Thoracic aorta (tissue), 2 donors: ENCODE data around the gene MACIR. TPM values are rescaled to one million over a fixed set of nuclear protein-coding genes. Genes with fewer than 3 reads are reported as not detected.

ENCODE experiments used
- ATAC-seq: fragments of 150-250 bp; one replicate; pipeline ENCODE4 v1.8.0; 2017; ENCODE audit warnings: low read depth; ENCODE audit not compliant: insufficient number of reproducible peaks, low FRiP score
- DNase-seq: peaks from one replicate; pipeline ENCODE4 v3.0.0-alpha.2; 2020; ENCODE audit warnings: low spot score
- H3K27ac ChIP-seq, 2 donors: fragments of 200-600 bp; sonication (generic); 1 replicate in 1 of 2; 2 replicates in 1 of 2; pipeline ENCODE4 v1.5.1; 2016; ENCODE audit warnings: mild to moderate bottlenecking in 2 of 2, moderate library complexity in 2 of 2
- H3K27me3 ChIP-seq: fragments of 200-600 bp; sonication (generic); replicated peaks from 2 replicates; pipeline ENCODE4 v1.6.0; 2016; ENCODE audit warnings: mild to moderate bottlenecking; ENCODE audit not compliant: insufficient read depth
- H3K36me3 ChIP-seq: fragments of 200-600 bp; sonication (generic); one replicate; pipeline ENCODE4 v1.5.1; 2016
- H3K4me1 ChIP-seq, 2 donors: fragments of 200-600 bp; sonication (generic); 1 replicate in 1 of 2; 2 replicates in 1 of 2; pipeline versions ENCODE4 v1.5.1 to v1.6.0; 2016; ENCODE audit warnings: low read depth in 2 of 2, mild to moderate bottlenecking in 1 of 2; ENCODE audit not compliant: control insufficient read depth in 1 of 2
- H3K4me3 ChIP-seq: fragments of 200-600 bp; sonication (generic); 2 replicates; pipeline ENCODE4 v1.5.1; 2016; ENCODE audit warnings: mild to moderate bottlenecking
- H3K9me3 ChIP-seq: fragments of 200-600 bp; sonication (generic); 2 replicates; pipeline ENCODE4 v1.5.1; 2016
- total RNA-seq, 2 donors: library from RNA; depleted of rRNA; stranded (reverse); fragments of >200 nt; gene quantifications; one replicate each; pipeline versions ENCODE4 v1.1.0 to v1.2.3, GENCODE V29; 2016
- TF ChIP-seq, protein P1 (sequence below): fragments of 200-600 bp; sonication (generic); IDR thresholded peaks from one replicate; pipeline ENCODE4 v1.5.1; 2019; ENCODE audit warnings: antibody characterized with exemption

Gene MACIR, protein sequence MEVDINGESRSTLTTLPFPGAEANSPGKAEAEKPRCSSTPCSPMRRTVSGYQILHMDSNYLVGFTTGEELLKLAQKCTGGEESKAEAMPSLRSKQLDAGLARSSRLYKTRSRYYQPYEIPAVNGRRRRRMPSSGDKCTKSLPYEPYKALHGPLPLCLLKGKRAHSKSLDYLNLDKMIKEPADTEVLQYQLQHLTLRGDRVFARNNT
- total RNA-seq = 1 to 10 TPM; 4.7 to 8.3 TPM

DNA sequence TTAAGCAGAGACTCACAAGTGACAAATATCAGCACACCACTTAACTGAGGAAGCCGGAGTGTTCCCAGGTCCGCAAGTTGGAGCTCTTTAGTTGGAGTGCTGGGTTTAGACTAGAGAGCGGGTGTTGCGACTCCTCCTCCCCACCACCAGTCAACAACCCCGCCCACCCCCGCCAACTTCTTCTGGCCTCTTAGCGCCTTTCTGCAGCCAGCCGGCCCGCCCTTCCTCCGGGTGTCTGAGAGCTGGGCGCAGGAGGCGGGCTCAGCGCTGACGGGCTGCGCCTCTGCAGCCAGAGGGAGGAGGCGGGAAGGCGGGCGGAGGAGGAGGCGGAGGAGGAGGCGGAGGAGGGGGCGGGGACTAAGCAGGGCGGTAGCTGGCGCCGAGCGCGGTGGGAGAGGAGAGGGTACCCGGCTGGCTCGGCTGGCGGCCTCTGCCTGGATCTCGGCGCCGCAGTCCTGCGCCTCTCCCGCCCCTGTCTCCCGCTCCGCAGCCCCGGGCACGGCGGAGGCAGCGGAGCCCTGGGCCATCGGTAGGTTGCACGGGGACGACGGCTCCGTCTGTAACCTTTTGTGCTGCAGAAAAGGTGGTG, at the start of gene MACIR:
MACIR (plus strand) TSS at position 396 of the 589 bp plus-strand sequence. CDS start 17,157 bp downstream, outside the sequence.
- TF ChIP-seq, protein P1, sequence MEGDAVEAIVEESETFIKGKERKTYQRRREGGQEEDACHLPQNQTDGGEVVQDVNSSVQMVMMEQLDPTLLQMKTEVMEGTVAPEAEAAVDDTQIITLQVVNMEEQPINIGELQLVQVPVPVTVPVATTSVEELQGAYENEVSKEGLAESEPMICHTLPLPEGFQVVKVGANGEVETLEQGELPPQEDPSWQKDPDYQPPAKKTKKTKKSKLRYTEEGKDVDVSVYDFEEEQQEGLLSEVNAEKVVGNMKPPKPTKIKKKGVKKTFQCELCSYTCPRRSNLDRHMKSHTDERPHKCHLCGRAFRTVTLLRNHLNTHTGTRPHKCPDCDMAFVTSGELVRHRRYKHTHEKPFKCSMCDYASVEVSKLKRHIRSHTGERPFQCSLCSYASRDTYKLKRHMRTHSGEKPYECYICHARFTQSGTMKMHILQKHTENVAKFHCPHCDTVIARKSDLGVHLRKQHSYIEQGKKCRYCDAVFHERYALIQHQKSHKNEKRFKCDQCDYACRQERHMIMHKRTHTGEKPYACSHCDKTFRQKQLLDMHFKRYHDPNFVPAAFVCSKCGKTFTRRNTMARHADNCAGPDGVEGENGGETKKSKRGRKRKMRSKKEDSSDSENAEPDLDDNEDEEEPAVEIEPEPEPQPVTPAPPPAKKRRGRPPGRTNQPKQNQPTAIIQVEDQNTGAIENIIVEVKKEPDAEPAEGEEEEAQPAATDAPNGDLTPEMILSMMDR = no peak
- Histone ChIP-seq H3K9me3 (no peaks in the 10 kb centered on the region), H3K4me3 (peak within 1 kb of the TSS; percentile 95), H3K36me3 (no peaks in the 10 kb centered on the region), H3K4me1 (peaks cover 0 to 30% of the 10 kb centered on the region in 2 donors), H3K27ac (peak within 1 kb of the TSS; percentile 71 to 73), H3K27me3 (no peaks in the 10 kb centered on the region)
- DNase-seq (peak; percentile 94), ATAC-seq (peak; percentile 94)

DNA sequence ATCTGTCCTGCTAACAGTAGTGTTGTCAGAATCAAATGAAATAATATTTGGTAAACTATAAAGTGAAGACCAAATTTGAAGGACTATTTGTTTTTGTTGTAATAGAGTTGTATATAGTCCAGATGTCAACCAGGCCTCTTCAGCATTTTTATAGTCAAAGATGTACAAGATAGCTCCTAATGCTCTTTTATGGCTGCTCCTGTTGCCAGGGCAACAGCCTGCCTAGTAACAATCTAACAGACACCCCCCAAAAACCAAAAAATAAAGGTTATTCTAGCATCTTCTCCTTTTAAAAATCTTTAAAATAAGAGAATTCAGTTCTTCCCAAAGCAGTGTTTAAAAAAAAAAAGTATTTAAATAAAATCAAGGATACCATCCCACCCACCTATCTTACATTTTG, 49.5 kb upstream of the MACIR start:
- no peak for ATAC-seq
- Histone ChIP-seq H3K9me3 (no peaks in the 10 kb centered on the region), H3K4me1 (no peaks in the 10 kb centered on the region), H3K27me3 (no peaks in the 10 kb centered on the region), H3K27ac (no peak overlapping the region), H3K4me3 (no peak overlapping the region), H3K36me3 (no peaks in the 10 kb centered on the region)
- DNase-seq = no peak
- TF ChIP-seq, protein P1 = no peak

GRCh38 chr5:103210952-103211351, 47.6 kb upstream of the MACIR start:
- Histone ChIP-seq H3K27ac (no peak overlapping the region), H3K36me3 (no peaks in the 10 kb centered on the region), H3K4me1 (no peaks in the 10 kb centered on the region), H3K9me3 (no peaks in the 10 kb centered on the region), H3K4me3 (no peak overlapping the region), H3K27me3 (no peaks in the 10 kb centered on the region)
- ATAC-seq (no peak), DNase-seq (no peak)
- TF ChIP-seq, protein P1 = no peak

DNA sequence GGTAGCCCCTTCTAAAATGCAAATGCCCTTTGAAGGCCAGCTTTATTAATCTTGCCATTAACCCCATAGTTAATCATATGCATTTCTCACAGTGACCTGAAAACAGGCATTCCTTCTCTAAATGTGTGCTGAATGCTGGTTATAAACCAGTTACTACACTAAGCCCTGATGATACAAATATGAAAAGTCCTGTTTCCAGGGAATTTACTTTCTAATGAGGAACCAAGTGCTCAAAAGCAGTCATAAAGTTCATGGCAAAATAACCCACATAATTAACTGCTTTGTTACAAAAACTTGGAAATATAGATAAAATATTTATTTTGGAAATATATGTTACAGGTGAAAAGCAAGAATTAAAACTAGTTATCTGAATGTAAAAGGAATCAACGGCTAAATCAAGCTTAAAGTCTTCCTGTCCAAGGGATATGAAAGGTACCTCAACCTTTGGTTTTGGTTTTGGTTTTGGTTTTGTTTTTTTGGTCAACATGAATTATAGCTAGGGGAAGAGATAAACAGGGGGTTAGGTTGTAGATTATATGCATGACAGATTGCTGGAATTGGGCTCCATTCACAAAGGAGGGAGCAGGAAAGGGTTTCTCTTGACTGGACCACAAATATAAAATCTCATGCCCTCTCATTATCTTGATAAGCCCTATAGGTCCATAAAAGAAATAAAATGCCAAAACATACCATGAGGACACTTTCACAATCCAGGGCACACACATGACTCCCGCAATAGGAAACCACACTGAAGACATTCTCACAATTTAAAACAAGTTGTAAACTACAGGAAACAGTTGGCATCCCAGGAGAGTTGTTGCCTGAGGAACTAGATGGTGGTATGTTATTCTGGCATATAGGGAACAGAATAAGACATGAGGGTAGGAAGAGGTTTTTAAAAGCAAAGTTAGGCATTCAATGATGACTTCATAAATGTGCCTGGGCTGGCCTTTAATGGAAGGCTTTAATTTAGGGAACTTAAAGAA, 46.7 kb upstream of the MACIR start:
- no peaks in the 10 kb centered on the region for H3K36me3 ChIP-seq

More for the DNA sequence above, 46.7 kb upstream of the MACIR start:
- ATAC-seq (no peak), DNase-seq (no peak)
- no peak overlapping the region for H3K4me3 ChIP-seq
- no peak overlapping the region for H3K27ac ChIP-seq
- TF ChIP-seq, protein P1 = no peak
- no peaks in the 10 kb centered on the region for H3K27me3 ChIP-seq
- H3K9me3 ChIP-seq = no peaks in the 10 kb centered on the region
- no peaks in the 10 kb centered on the region for H3K4me1 ChIP-seq
